Stimulated activated CD8-positive, alpha-beta memory T cell treated with anti-CD3 and anti-CD28 coated beads, Interleukin-15, amount 100 ng/mL, for 1 hour (primary cell): ENCODE measurements around the gene NRM.
"Not testable (repeated sequence)": the region's sequence is repeated elsewhere in the genome, so short reads cannot be mapped to it uniquely, and the experiment has no call there.

ENCODE experiments used
- DNase-seq: peaks from one replicate; pipeline ENCODE4 v3.0.0-alpha.2; 2020; ENCODE audit warnings: low read depth

Gene NRM

GRCh38 chr6:30666300-30666699, 24.5 kb downstream of the NRM start:
- DNase-seq, result not testable (repeated sequence)

- no peak for DNase-seq
Measured at GRCh38 chr6:30664994-30665767, 25.6 kb downstream of the NRM start.

- not testable (repeated sequence) for DNase-seq
Measured at GRCh38 chr6:30657922-30658321, 32.9 kb downstream of the NRM start.

GRCh38 chr6:30657454-30657853, 33.3 kb downstream of the NRM start:
- DNase-seq, result no peak

GRCh38 chr6:30656513-30656912, 34.3 kb downstream of the NRM start:
- no peak for DNase-seq

- no peak for DNase-seq
Measured at GRCh38 chr6:30655743-30656094, 35.1 kb downstream of the NRM start.

- no peak for DNase-seq
Measured at GRCh38 chr6:30654798-30655742, 35.7 kb downstream of the NRM start.

- no peak for DNase-seq
Measured at GRCh38 chr6:30651143-30651542, 39.6 kb downstream of the NRM start.

- DNase-seq, result peak; percentile 54
Measured at GRCh38 chr6:30647242-30648116, 43.3 kb downstream of the NRM start.

GRCh38 chr6:30646450-30647241, 44.1 kb downstream of the NRM start, which contains the start of gene C6orf136:
C6orf136 (plus strand) TSS chr6:30647133; CDS start chr6:30647232, 99 bp downstream.
- DNase-seq, result peak; percentile 82

- DNase-seq, result no peak
Measured at GRCh38 chr6:30645989-30646388, 44.8 kb downstream of the NRM start.

- no peak for DNase-seq
Measured at GRCh38 chr6:30644769-30645168, 46.0 kb downstream of the NRM start.

GRCh38 chr6:30643656-30644055, 47.1 kb downstream of the NRM start:
- DNase-seq, result no peak

GRCh38 chr6:30641048-30641447, 49.7 kb downstream of the NRM start:
- no peak for DNase-seq

GRCh38 chr6:30640481-30640880, 50.3 kb downstream of the NRM start:
- no peak for DNase-seq
